Measurements from ENCODE around the gene RNASE3.
A peak's percentile ranks its signal among the peaks of the same experiment; 100 is the strongest.
"Not testable (repeated sequence)": the region's sequence is repeated elsewhere in the genome, so short reads cannot be mapped to it uniquely, and the experiment has no call there.

Gene RNASE3

GRCh38 chr14:20891126-20891825, at the start of gene RNASE3:
TSS of gene RNASE3 (plus strand) at chr14:20891385. CDS start at chr14:20891687, 302 bp downstream.
- DNase-seq (ENCODE audit: low read depth in 2 of 2, low spot score in 1 of 2), result not testable (repeated sequence)

- no peak for DNase-seq (ENCODE audit: low read depth in 2 of 2, low spot score in 1 of 2)
Observed at GRCh38 chr14:20846560-20846959, 44.6 kb upstream of the RNASE3 start.

GRCh38 chr14:20848316-20848954, 42.8 kb upstream of the RNASE3 start:
- DNase-seq (ENCODE audit: low read depth in 2 of 2, low spot score in 1 of 2), result no peak

GRCh38 chr14:20848955-20849570, 42.1 kb upstream of the RNASE3 start:
- DNase-seq (ENCODE audit: low read depth in 2 of 2, low spot score in 1 of 2), result no peak

GRCh38 chr14:20853042-20853441, 38.1 kb upstream of the RNASE3 start:
- no peak for DNase-seq (ENCODE audit: low read depth in 2 of 2, low spot score in 1 of 2)

GRCh38 chr14:20855652-20856291, 35.4 kb upstream of the RNASE3 start:
- peak in 1 of 2 donors; percentile 1 for DNase-seq (ENCODE audit: low read depth in 2 of 2, low spot score in 1 of 2)

- no peak for DNase-seq (ENCODE audit: low read depth in 2 of 2, low spot score in 1 of 2)
Observed at GRCh38 chr14:20857207-20857606, 34.0 kb upstream of the RNASE3 start.

- DNase-seq (ENCODE audit: low read depth in 2 of 2, low spot score in 1 of 2), result peak; percentile 39 to 60
Observed at GRCh38 chr14:20857630-20858261, 33.4 kb upstream of the RNASE3 start.

- DNase-seq (ENCODE audit: low read depth in 2 of 2, low spot score in 1 of 2), result no peak
Observed at GRCh38 chr14:20866194-20866593, 25.0 kb upstream of the RNASE3 start.

- DNase-seq (ENCODE audit: low read depth in 2 of 2, low spot score in 1 of 2), result no peak
Observed at GRCh38 chr14:20866963-20867362, 24.2 kb upstream of the RNASE3 start.

- DNase-seq (ENCODE audit: low read depth in 2 of 2, low spot score in 1 of 2), result peak; percentile 32 to 51
Observed at GRCh38 chr14:20873370-20874177, 17.6 kb upstream of the RNASE3 start.

- no peak for DNase-seq (ENCODE audit: low read depth in 2 of 2, low spot score in 1 of 2)
Observed at GRCh38 chr14:20877016-20877415, 14.2 kb upstream of the RNASE3 start.

- DNase-seq (ENCODE audit: low read depth in 2 of 2, low spot score in 1 of 2), result no peak
Observed at GRCh38 chr14:20878695-20879094, 12.5 kb upstream of the RNASE3 start.

GRCh38 chr14:20881229-20881628, 10.0 kb upstream of the RNASE3 start:
- DNase-seq (ENCODE audit: low read depth in 2 of 2, low spot score in 1 of 2), result not testable (repeated sequence)

GRCh38 chr14:20882787-20883186, 8.4 kb upstream of the RNASE3 start:
- DNase-seq (ENCODE audit: low read depth in 2 of 2, low spot score in 1 of 2), result not testable (repeated sequence)

- not testable (repeated sequence) for DNase-seq (ENCODE audit: low read depth in 2 of 2, low spot score in 1 of 2)
Observed at GRCh38 chr14:20888411-20888810, 2.8 kb upstream of the RNASE3 start.

GRCh38 chr14:20895322-20895721, 4.1 kb downstream of the RNASE3 start:
- DNase-seq (ENCODE audit: low read depth in 2 of 2, low spot score in 1 of 2), result not testable (repeated sequence)

- no peak for DNase-seq (ENCODE audit: low read depth in 2 of 2, low spot score in 1 of 2)
Observed at GRCh38 chr14:20904393-20905029, 13.3 kb downstream of the RNASE3 start.

GRCh38 chr14:20905676-20906075, 14.5 kb downstream of the RNASE3 start:
- no peak for DNase-seq (ENCODE audit: low read depth in 2 of 2, low spot score in 1 of 2)

- DNase-seq (ENCODE audit: low read depth in 2 of 2, low spot score in 1 of 2), result no peak
Observed at GRCh38 chr14:20907214-20907613, 16.0 kb downstream of the RNASE3 start.
